NCI-H460 (cell line): ENCODE data around the gene LRRC74A. TPM values are rescaled to one million over a fixed set of nuclear protein-coding genes. Genes with fewer than 3 reads are reported as not detected.
A peak's percentile ranks its signal among the peaks of the same experiment; 100 is the strongest.

Source experiments
- DNase-seq: peaks from one replicate; pipeline ENCODE4 v3.0.0-alpha.2; 2016; ENCODE audit warnings: low read depth; ENCODE audit errors: extremely low read depth
- total RNA-seq: library from RNA; depleted of rRNA; stranded (reverse); fragments of >200 nt; shearing (Covaris generic); gene quantifications from 2 replicates; pipeline ENCODE4 v1.2.3, GENCODE V29; 2014

LRRC74A gene
- total RNA-seq, 1 experiment from 2014 or later, result not detected

- DNase-seq, result no peak
Observed at GRCh38 chr14:76808990-76809389, 17.2 kb upstream of the LRRC74A start.

GRCh38 chr14:76810525-76810924 is 15.7 kb upstream of the LRRC74A start:
- DNase-seq, result no peak

- DNase-seq, result peak; percentile 38
Observed at GRCh38 chr14:76810953-76811400, 15.2 kb upstream of the LRRC74A start.

GRCh38 chr14:76811561-76811960 is 14.6 kb upstream of the LRRC74A start:
- no peak for DNase-seq

- DNase-seq, result no peak
Observed at GRCh38 chr14:76812093-76812421, 14.2 kb upstream of the LRRC74A start.

GRCh38 chr14:76812422-76813383 is 13.5 kb upstream of the LRRC74A start, which contains the start of gene ANGEL1:
Gene ANGEL1 (minus strand): TSS chr14:76812882. CDS start chr14:76812827, 55 bp downstream.
- peak; percentile 93 for DNase-seq

GRCh38 chr14:76814726-76815645 is 11.2 kb upstream of the LRRC74A start:
- DNase-seq, result no peak

- no peak for DNase-seq
Observed at GRCh38 chr14:76820700-76821099, 5.5 kb upstream of the LRRC74A start.

- DNase-seq, result no peak
Observed at GRCh38 chr14:76827696-76828296, 1.6 kb downstream of the LRRC74A start.

GRCh38 chr14:76828339-76829012 is 2.3 kb downstream of the LRRC74A start:
- no peak for DNase-seq

- no peak for DNase-seq
Observed at GRCh38 chr14:76829013-76829365, 2.8 kb downstream of the LRRC74A start.

- no peak for DNase-seq
Observed at GRCh38 chr14:76829650-76830421, 3.6 kb downstream of the LRRC74A start.

- no peak for DNase-seq
Observed at GRCh38 chr14:76830556-76830955, 4.3 kb downstream of the LRRC74A start.

- no peak for DNase-seq
Observed at GRCh38 chr14:76832503-76832988, 6.3 kb downstream of the LRRC74A start.

- no peak for DNase-seq
Observed at GRCh38 chr14:76833011-76833410, 6.8 kb downstream of the LRRC74A start.

- DNase-seq, result no peak
Observed at GRCh38 chr14:76834241-76834661, 8.0 kb downstream of the LRRC74A start.

- no peak for DNase-seq
Observed at GRCh38 chr14:76836029-76836630, 9.9 kb downstream of the LRRC74A start.

- no peak for DNase-seq
Observed at GRCh38 chr14:76837524-76837923, 11.3 kb downstream of the LRRC74A start.

GRCh38 chr14:76842414-76842813 is 16.2 kb downstream of the LRRC74A start:
- no peak for DNase-seq
